K562 (cell line): ENCODE results near the gene LGALS8. TPM values are rescaled to one million over a fixed set of nuclear protein-coding genes. Genes with fewer than 3 reads are reported as not detected.

Experiments used
- ELF1 ChIP-seq: fragments of 200-800 bp; sonication (Bioruptor generic); IDR thresholded peaks from 2 replicates; pipeline ENCODE4 v1.6.1; 2016; ENCODE audit warnings: missing genetic modification characterization, missing compliant biosample characterization
- PBX2 ChIP-seq, 2 experiments: IDR thresholded peaks in 1 of 2; conservative IDR thresholded peaks in 1 of 2; 2 replicates each; pipeline ENCODE4 v1.6.1; 2016; ENCODE audit warnings: low read depth in 2 of 2, mild to moderate bottlenecking in 1 of 2, missing compliant biosample characterization in 1 of 2, missing genetic modification characterization in 1 of 2, moderate library complexity in 1 of 2
- PURB ChIP-seq: sonication (generic); formaldehyde crosslinking; IDR thresholded peaks from 2 replicates; pipeline ENCODE4 v1.9.0; 2021; ENCODE audit warnings: low read depth, mild to moderate bottlenecking, missing genetic modification reagents
- REST ChIP-seq, 2 experiments: fragments of 450-650 bp; formaldehyde crosslinking in 1 of 2; IDR thresholded peaks; 2 replicates each; pipeline versions ENCODE4 v1.4.0 to v1.6.1; 2014 to 2020; ENCODE audit warnings: mild to moderate bottlenecking in 2 of 2, borderline replicate concordance in 1 of 2, low read depth in 1 of 2
- SP1 ChIP-seq: sonication (generic); formaldehyde crosslinking; IDR thresholded peaks from 2 replicates; pipeline ENCODE4 v1.8.1; 2022; ENCODE audit warnings: mild to moderate bottlenecking, missing genetic modification reagents
- TEAD4 ChIP-seq, 2 experiments: sonication (generic) in 1 of 2; formaldehyde crosslinking in 1 of 2; IDR thresholded peaks; 2 replicates each; pipeline versions ENCODE4 v1.6.1 to v1.8.0; 2012 to 2022; ENCODE audit warnings: borderline replicate concordance in 1 of 2, inconsistent platforms in 1 of 2, low read length in 1 of 2, mild to moderate bottlenecking in 1 of 2, missing genetic modification reagents in 1 of 2
- THRB ChIP-seq: fragments of 450-650 bp; formaldehyde crosslinking; conservative IDR thresholded peaks from 2 replicates; pipeline ENCODE4 v1.4.0; 2022; ENCODE audit warnings: mild to moderate bottlenecking, missing genetic modification characterization
- ZBTB49 ChIP-seq: sonication (generic); formaldehyde crosslinking; IDR thresholded peaks from 2 replicates; pipeline ENCODE4 v1.8.0; 2022; ENCODE audit warnings: missing genetic modification reagents, mild to moderate bottlenecking, borderline replicate concordance
- ZNF143 ChIP-seq: sonication (generic); formaldehyde crosslinking; IDR thresholded peaks from 2 replicates; pipeline ENCODE4 v1.9.0; 2022; ENCODE audit warnings: mild to moderate bottlenecking, missing genetic modification reagents
- ZNF347 ChIP-seq: fragments of 450-650 bp; formaldehyde crosslinking; IDR thresholded peaks from 2 replicates; pipeline ENCODE4 v1.4.0; 2020; ENCODE audit warnings: low read depth, mild to moderate bottlenecking, moderate library complexity
- ZNF778 ChIP-seq: fragments of 450-650 bp; formaldehyde crosslinking; IDR thresholded peaks from 2 replicates; pipeline ENCODE4 v1.4.0; 2020; ENCODE audit warnings: mild to moderate bottlenecking, moderate library complexity
- ZNF780A ChIP-seq: fragments of 250-450 bp; sonication (Bioruptor Pico); IDR thresholded peaks from 2 replicates; pipeline ENCODE4 v1.5.0; 2021; ENCODE audit warnings: mild to moderate bottlenecking
- polyA plus RNA-seq, 8 experiments: library from polyadenylated mRNA; depleted of rRNA in 4 of 8; stranded (reverse) in 5 of 8; unstranded in 3 of 8; fragments of >200 nt; fragmentation: Nextera tagmentation in 2 of 8; fragmentation: Illumina TruSeq in 1 of 8; extraction: Ambion mirVana in 2 of 8; extraction: Trizol in 1 of 8; gene quantifications; 2 replicates each; pipeline versions ENCODE4 v1.2.1 to v1.2.3, GENCODE V29; 2011 to 2014; ENCODE audit warnings: inconsistent platforms in 1 of 8, missing spikeins in 1 of 8
- total RNA-seq, 7 experiments: library from RNA; depleted of rRNA in 6 of 7; stranded (reverse); fragments of >200 nt in 6 of 7; fragmentation: Illumina TruSeq in 2 of 7; extraction: Trizol in 2 of 7; gene quantifications; 2 replicates each; pipeline versions ENCODE4 v1.2.1 to v1.2.3, GENCODE V29; 2011 to 2021; ENCODE audit warnings: low replicate concordance in 1 of 7

Gene LGALS8
- total and polyA plus RNA-seq, 9 of the 15 experiments (the other 6 are each of a cell fraction or from before 2014, with no cell fraction given), result 57.4 to 87.7 (median 70.3) TPM

GRCh38 chr1:236523704-236524141, at the start of gene LGALS8 (continued):
- TF ChIP-seq REST (IDR thresholded peaks at IDR 0.05; ENCODE audit: borderline replicate concordance) (no peak), REST (CRISPR knock-in tag; IDR thresholded peaks at IDR 0.05; ENCODE audit: low read depth) (no peak), THRB (no peak), ELF1 (peak; percentile 52), SP1 (CRISPR knock-in tag) (no peak), TEAD4 (IDR thresholded peaks at IDR 0.05; ENCODE audit: low read length) (0 out of 2 replicates have a peak, but pooled peaks have one; percentile 13), TEAD4 (CRISPR knock-in tag; IDR thresholded peaks at IDR 0.05; ENCODE audit: borderline replicate concordance) (no peak), ZNF143 (CRISPR knock-in tag) (no peak), ZNF778 (CRISPR knock-in tag) (no peak), ZNF780A (CRISPR knock-in tag) (no peak), ZNF347 (CRISPR knock-in tag) (no peak), PBX2 (CRISPR knock-in tag; IDR thresholded peaks at IDR 0.05; ENCODE audit: low read depth) (no peak), PBX2 (tag; conservative IDR thresholded peaks at IDR 0.05; ENCODE audit: low read depth) (no peak), ZBTB49 (CRISPR knock-in tag) (peak; percentile 78; the same call in 1 of the 2 replicates), PURB (CRISPR knock-in tag) (no peak)
